Left ventricle myocardium inferior (tissue), 1 donor: ENCODE results near the gene ABLIM2. TPM values are rescaled to one million over a fixed set of nuclear protein-coding genes. Genes with fewer than 3 reads are reported as not detected.

Experiments
- DNase-seq: peaks from one replicate; pipeline ENCODE4 v3.0.0-alpha.2; 2020
- H3K27ac ChIP-seq: fragments of 200-600 bp; replicated peaks from 2 replicates; pipeline ENCODE4 v1.8.0; 2021
- H3K27me3 ChIP-seq: fragments of 200-600 bp; 2 replicates; pipeline ENCODE4 v1.8.0; 2021; ENCODE audit warnings: low read depth
- H3K36me3 ChIP-seq: fragments of 200-600 bp; 2 replicates; pipeline ENCODE4 v1.8.0; 2021
- H3K4me1 ChIP-seq: fragments of 200-600 bp; 2 replicates; pipeline ENCODE4 v1.8.0; 2021
- H3K4me3 ChIP-seq: fragments of 200-600 bp; 2 replicates; pipeline ENCODE4 v1.8.0; 2021; ENCODE audit warnings: mild to moderate bottlenecking, moderate library complexity
- H3K9me3 ChIP-seq: fragments of 200-600 bp; replicated peaks from 2 replicates; pipeline ENCODE4 v1.8.0; 2021
- CTCF ChIP-seq: fragments of 200-600 bp; IDR thresholded peaks from 2 replicates; pipeline ENCODE4 v1.8.0; 2021; ENCODE audit warnings: antibody characterized with exemption, mild to moderate bottlenecking, borderline replicate concordance
- intact Hi-C: fragments of 100-400 bp; cut with micrococcal nuclease; formaldehyde crosslinking; loops from one replicate; pipeline ENCODE4 v1.11.0; 2022
- total RNA-seq: library from RNA; stranded (reverse); fragmentation: NEBNext Ultra II Directional; extraction: Animal tissue kit (Norgen Biotek cat#: 25700); gene quantifications from one replicate; pipeline ENCODE4 v1.2.1, GENCODE V29; 2021
- donor health status: DM: no; HTN: yes; CAD: no; lungs with severe emphysema.

ABLIM2 gene
- total RNA-seq, 1 donor from 2014 or later = 43.5 TPM

GRCh38 chr4:8013976-8014726 is 144.5 kb downstream of the ABLIM2 start:
- no peaks in the 10 kb centered on the region for H3K9me3 ChIP-seq
- H3K27ac ChIP-seq = no peak overlapping the region
- no peak overlapping the region for H3K4me3 ChIP-seq
- intact Hi-C loops = no loop called here
- no peak for TF ChIP-seq CTCF
- H3K4me1 ChIP-seq = no peaks in the 10 kb centered on the region
- no peaks in the 10 kb centered on the region for H3K27me3 ChIP-seq
- no peak for DNase-seq
- H3K36me3 ChIP-seq = no peaks in the 10 kb centered on the region

- Histone ChIP-seq H3K4me3 (no peak overlapping the region), H3K36me3 (no peaks in the 10 kb centered on the region), H3K27me3 (no peaks in the 10 kb centered on the region), H3K4me1 (no peaks in the 10 kb centered on the region), H3K27ac (no peak overlapping the region), H3K9me3 (no peaks in the 10 kb centered on the region)
- no peak for TF ChIP-seq CTCF
- intact Hi-C loops = no loop called here
- DNase-seq = no peak
These were observed 146.1 kb downstream of the ABLIM2 start for GRCh38 chr4:8012517-8012916.

- intact Hi-C loops = no loop called here
- no peaks in the 10 kb centered on the region for H3K27me3 ChIP-seq
- peaks cover under 1% of the 10 kb centered on the region for H3K36me3 ChIP-seq
- H3K4me1 ChIP-seq = no peaks in the 10 kb centered on the region
- H3K9me3 ChIP-seq = no peaks in the 10 kb centered on the region
- H3K4me3 ChIP-seq = no peak overlapping the region
- no peak for DNase-seq
- H3K27ac ChIP-seq = no peak overlapping the region
- no peak for TF ChIP-seq CTCF
These were observed 148.0 kb downstream of the ABLIM2 start for GRCh38 chr4:8010618-8011017.

GRCh38 chr4:8009710-8010511 is 148.7 kb downstream of the ABLIM2 start:
- H3K36me3 ChIP-seq = peaks cover 8% of the 10 kb centered on the region
- H3K9me3 ChIP-seq = no peaks in the 10 kb centered on the region
- H3K27ac ChIP-seq = no peak overlapping the region
- DNase-seq = no peak
- no peak for TF ChIP-seq CTCF
- intact Hi-C loops = no loop called here
- no peaks in the 10 kb centered on the region for H3K27me3 ChIP-seq
- no peaks in the 10 kb centered on the region for H3K4me1 ChIP-seq
- no peak overlapping the region for H3K4me3 ChIP-seq

- no peaks in the 10 kb centered on the region for H3K4me1 ChIP-seq
- no peaks in the 10 kb centered on the region for H3K27me3 ChIP-seq
- intact Hi-C loops = no loop called here
- DNase-seq = no peak
- H3K4me3 ChIP-seq = no peak overlapping the region
- peaks cover 10% of the 10 kb centered on the region for H3K36me3 ChIP-seq
- H3K9me3 ChIP-seq = no peaks in the 10 kb centered on the region
- no peak for TF ChIP-seq CTCF
- H3K27ac ChIP-seq = no peak overlapping the region
These were observed 149.5 kb downstream of the ABLIM2 start for GRCh38 chr4:8009097-8009496.
